Measurements from ENCODE around the gene BTG1.

BTG1 gene

DNA sequence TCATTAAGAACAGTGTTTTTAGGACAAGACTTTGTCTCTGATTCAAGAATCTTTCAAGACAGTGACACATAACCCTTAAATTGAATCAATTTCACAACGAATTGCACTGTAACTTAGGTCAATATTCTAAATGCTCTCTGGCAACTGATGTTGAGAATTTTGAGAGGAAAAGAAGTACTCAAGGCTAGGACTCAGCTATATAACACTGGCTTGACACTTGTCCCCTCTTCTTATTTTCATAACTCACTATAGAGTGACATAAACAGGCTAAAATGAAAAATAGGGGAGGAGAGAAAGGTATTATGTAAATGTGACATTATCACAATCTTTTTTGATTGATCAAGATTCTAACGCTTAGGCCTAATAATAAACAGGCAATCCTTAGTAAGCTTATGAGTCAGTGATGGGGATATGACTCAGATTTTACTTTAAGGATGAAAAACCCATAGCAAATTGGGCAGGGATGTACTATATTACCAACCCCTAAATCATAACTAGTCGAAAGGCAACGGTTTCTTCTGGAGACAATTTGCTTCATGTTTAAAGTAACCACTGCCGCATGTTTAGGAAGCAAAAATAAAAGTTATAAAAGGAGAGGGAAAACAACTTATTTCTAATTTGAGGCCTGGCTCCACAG, 10.9 kb downstream of the BTG1 start:
- H3K4me3 ChIP-seq (ENCODE audit: low read depth, low read length) = no peak overlapping the region

GRCh38 chr12:92133795-92134637, 11.6 kb downstream of the BTG1 start:
- H3K4me3 ChIP-seq (ENCODE audit: low read depth, low read length) = no peak overlapping the region

DNA sequence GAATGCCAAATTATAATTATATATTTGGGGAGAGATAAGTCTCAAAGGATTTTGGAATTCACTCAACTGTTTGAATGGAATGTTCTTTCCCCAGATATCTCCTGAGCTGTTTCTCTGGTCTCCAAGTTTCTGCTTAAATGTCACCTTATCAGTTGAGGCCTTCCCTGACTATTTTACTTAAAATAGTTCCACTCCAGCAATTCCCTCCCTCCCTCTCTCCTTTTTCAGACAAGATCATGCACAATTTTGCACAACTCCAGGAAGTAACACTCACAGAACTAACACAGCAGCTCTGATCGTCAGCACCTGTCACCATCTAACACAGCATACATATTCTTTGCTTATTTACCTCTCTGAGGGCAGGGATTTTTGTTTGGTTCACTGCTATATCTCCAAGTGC, 12.5 kb downstream of the BTG1 start:
- no peak overlapping the region for H3K4me3 ChIP-seq (ENCODE audit: low read depth, low read length)

GRCh38 chr12:92132288-92132687, 13.4 kb downstream of the BTG1 start:
- H3K4me3 ChIP-seq (ENCODE audit: low read depth, low read length) = no peak overlapping the region

DNA sequence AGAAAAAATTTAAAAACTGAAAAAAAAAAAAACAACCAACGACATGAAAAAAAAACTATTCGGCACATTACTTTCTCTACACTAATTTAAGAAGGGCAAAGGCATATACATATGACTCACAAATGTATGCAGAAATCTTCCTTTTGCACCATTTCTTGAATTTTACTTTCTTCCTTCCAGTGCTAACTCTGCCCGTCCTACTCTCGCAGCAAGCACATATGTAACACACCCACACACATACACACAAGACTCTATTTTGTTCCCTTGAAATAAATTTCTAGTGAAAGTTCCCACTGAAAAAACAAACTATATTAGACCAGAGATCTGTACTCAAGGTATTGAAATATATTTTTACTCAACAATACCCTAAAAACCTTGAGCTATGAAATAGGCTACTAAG, 14.6 kb downstream of the BTG1 start:
- no peak overlapping the region for H3K4me3 ChIP-seq (ENCODE audit: low read depth, low read length)

DNA sequence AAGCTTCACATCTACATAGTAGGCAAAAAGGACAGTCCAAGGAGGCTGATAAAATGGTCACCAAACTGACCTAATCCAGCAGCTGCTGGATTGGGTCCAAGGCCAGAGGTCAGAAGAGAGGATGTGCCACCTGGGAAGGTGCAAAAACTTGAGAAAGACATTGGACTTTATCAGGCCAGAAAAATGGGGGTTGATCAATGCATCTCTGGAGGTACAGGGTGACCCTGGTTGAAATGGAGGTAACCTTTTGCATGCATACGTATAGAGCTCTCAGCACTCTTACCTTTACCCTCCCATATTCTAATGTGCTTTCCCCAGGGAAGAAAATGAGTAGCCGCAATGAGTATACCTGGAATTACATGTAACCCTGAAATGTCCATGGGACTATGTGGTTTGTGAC, 16.0 kb downstream of the BTG1 start:
- no peak overlapping the region for H3K4me3 ChIP-seq (ENCODE audit: low read depth, low read length)

DNA sequence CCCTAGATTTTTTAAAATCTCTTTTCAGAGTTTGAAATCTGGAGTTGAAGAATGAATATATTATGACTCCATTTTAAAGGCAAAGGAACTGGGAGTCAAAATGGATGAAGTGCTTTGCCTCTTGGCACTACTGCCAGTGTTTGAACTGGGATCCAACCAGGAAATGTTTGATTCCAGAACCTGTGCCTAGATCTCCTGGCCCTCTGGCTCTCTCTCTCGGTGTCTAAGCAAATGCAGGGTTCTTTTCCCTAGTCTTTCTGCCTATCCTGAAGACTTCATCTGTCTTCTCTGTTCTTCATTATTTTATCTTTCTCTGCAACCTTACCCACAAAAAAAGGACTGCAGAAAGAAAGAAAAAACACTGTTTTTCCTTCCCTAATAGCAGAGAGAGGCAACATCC, 17.0 kb downstream of the BTG1 start:
- no peak overlapping the region for H3K4me3 ChIP-seq (ENCODE audit: low read depth, low read length)

DNA sequence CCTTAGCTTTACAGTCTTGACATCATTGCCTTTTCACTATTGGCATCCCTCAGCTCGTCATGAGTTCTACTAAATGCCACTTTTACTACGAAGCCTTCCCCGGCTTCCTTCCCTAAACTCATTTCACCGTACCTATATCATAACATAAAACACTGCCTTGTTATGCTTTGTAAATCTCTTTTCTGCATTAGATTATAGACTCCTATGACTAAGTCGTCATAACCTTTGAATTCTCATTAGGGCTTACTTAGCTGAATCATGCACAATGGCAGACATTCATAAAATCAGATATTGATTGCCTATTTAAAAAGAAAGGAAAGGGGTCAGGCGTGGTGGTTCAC, 21.0 kb downstream of the BTG1 start:
- H3K4me3 ChIP-seq (ENCODE audit: low read depth, low read length) = no peak overlapping the region

DNA sequence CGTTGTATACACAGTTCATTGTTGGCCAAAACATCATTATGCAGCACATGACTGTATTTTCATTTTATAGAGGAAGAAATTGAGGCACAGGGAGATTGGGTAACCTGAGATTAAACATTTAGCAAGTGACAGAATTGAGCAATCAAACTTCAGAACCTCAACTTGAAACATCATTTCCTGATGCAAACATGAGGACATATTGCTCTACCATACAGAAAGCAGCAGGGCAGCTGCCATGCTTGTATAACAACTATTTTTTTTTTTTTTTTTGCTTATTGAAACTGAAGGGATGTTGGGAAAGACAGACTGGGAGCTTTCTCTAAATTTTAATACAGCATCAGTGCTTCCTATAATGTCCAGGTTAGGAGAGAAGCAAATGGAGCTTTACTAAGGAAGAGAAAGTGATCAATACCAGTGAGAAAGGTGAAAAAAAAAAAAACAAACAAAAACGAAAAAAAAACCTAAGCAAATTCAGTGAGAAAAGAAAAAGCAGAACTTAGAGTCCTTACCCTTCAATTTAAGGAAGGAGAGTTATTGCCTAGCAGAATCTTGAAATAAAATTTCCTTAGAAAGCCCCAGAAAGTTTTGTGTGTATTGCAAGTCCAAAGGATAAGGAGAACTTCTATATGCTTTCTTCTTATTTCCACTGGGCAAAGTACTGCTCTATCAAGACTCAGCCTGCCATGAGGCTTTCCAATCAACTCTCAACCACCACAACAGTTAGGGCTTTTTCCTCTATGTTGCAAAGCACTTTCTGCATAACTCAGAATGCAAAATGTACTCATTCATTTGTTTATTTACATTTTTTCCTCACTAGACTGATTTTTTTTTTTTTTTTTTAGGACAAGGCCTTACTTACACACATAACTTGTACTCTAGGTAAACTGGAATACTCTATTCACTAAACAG, 21.6 kb downstream of the BTG1 start:
- H3K4me3 ChIP-seq (ENCODE audit: low read depth, low read length) = no peak overlapping the region

GRCh38 chr12:92122941-92123779, 22.5 kb downstream of the BTG1 start:
- no peak overlapping the region for H3K4me3 ChIP-seq (ENCODE audit: low read depth, low read length)

GRCh38 chr12:92121826-92122225, 23.8 kb downstream of the BTG1 start:
- H3K4me3 ChIP-seq (ENCODE audit: low read depth, low read length) = no peak overlapping the region

DNA sequence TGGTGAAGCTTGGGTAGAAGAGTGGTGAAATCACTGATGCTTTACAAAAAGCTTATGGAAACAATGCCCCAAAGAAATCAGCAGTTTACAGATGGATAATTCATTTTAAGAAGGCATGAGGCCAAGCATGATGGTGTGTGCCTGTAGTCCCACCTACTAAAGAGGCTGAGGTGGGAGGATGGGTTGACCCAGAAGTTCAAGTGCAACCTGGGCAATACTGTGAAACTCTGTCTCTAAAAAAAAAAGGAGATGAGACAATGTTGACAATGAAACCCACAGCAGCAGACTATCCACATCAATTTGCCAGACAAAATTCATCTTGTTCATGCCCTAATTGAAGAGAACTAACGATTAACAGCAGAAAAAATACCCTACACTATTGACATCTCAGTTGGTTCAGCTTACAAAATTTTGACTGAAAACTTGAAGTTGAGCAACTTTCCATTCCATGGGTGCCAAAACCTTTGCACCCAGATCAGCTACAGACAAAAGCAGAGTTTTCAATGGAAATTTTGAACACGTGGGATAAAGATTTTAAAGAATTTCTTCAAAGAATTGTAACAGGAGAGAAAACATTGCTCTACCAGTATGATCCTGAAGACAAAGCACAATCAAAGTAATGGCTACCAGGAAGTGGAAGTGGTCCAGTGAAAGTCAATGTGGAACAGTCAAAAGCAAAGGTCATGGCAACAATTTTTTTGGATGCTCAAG, 26.7 kb downstream of the BTG1 start:
- H3K4me3 ChIP-seq (ENCODE audit: low read depth, low read length) = no peak overlapping the region

DNA sequence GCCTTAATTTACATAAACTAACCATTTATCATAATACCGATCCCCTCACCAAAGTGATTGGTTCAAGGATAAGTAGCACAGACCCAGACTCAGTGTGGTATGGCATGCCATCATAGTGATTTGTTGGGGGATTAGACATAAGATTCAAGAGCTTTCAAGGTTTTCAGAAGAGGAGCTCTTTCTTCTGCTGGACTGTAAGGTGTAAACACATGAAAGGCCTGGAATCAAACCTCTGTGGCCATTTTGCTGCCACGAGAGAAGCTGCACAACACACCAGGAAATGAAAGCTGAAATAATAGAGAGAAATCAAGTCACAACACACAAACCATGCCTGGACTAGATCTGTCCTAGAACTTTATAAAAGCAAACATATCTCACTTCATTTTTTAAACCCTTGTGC, 30.8 kb downstream of the BTG1 start:
- no peak overlapping the region for H3K4me3 ChIP-seq (ENCODE audit: low read depth, low read length)

- no peak overlapping the region for H3K4me3 ChIP-seq (ENCODE audit: low read depth, low read length)
These were observed 34.4 kb downstream of the BTG1 start for GRCh38 chr12:92111256-92111655.

- H3K4me3 ChIP-seq (ENCODE audit: low read depth, low read length) = no peak overlapping the region
These were observed 35.5 kb downstream of the BTG1 start for GRCh38 chr12:92110083-92110640.

DNA sequence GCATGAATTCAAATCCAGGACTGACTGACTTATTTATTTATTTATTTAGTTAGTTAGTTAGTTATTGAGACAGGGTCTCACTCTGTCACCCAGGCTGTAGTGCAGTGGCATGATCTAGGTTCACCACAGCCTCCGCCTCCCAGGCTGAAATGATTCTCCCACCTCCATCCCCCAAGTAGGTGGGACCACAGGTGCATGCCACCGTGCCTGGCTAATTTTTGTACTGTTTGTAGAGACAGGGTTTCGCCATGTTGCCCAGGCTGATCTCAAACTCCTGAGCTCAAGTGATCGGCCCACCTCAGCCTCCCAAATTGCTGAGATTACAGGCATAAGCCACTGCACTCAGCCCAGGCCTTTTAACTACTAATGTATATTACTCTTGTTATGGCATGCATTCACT, 36.0 kb downstream of the BTG1 start:
- H3K4me3 ChIP-seq (ENCODE audit: low read depth, low read length) = no peak overlapping the region

DNA sequence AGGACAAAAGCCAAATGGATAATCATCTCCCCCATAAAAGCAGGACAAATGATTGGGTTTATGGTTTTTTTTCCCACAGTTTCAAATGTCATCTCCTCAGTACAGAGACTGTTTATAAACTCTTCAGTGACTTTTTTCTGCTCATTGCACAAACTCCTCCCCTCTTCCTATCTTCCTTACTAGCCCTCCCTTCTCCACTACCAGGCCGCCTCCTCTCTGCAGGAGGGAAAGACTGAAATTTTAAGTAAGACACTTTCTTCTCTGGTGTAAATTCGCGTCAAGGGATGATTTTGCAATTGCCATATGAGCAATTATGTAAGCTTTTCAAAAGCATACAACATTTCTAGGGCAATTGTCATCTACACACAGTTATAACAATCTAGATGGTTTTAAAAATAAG, 37.0 kb downstream of the BTG1 start:
- H3K4me3 ChIP-seq (ENCODE audit: low read depth, low read length) = no peak overlapping the region

- no peak overlapping the region for H3K4me3 ChIP-seq (ENCODE audit: low read depth, low read length)
These were observed 38.0 kb downstream of the BTG1 start for GRCh38 chr12:92107621-92108131.

DNA sequence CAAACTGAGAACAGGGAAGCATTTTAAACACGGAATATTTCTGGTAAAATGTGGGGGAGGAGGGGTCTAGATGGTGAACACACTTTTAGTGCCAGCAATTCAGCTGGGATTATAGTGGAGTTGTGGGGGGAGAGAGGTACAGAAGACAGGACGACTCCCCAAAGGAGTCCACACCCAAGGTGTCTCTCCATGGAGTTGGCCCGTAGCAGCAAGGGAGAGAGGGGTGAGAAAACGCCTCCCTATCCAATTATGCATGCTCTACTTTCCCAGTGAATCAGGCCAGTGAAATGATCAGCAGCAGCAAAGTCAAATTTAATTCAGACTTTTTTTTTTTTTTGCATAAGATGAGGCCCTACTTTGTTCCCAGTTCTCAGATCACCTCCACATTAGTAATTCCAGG, 38.6 kb downstream of the BTG1 start:
- no peak overlapping the region for H3K4me3 ChIP-seq (ENCODE audit: low read depth, low read length)

GRCh38 chr12:92105676-92106075, 40.0 kb downstream of the BTG1 start:
- no peak overlapping the region for H3K4me3 ChIP-seq (ENCODE audit: low read depth, low read length)
